ENCODE data around the gene GPX2.

DNA sequence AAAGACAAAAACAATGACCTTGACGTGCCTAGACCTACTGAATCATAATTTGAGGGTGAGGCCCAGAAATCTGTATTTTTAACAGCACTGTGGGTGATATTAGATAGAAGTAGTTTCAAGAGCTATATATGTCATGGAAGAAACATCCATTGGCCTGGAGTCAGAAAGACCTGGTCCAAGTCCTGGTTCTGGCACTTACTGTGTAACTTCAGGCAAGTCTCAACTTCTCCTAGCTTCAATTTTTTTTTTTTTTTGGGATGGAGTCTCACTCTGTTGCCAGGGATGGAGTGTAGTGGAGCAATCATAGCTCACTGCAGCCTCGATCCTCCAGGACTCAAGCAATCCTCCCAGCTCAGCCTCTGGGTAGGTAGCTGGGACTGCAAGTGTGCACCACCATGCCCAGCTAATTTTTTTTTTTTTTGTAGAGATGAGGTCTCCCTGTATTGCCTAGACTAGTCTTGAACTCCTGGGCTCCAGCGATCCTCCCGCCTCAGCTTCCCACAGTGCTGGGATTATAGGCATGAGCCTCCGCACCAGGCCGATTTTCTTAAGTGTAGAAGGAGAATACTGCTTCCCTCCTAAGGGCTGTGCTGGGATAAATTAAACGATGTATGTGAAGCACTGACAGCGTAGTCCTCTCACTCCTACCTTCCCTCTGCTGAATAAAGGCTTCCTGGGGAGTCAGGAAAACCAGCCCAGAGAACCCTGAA is 14.3 kb upstream of the GPX2 start:
- TF ChIP-seq, protein P1, sequence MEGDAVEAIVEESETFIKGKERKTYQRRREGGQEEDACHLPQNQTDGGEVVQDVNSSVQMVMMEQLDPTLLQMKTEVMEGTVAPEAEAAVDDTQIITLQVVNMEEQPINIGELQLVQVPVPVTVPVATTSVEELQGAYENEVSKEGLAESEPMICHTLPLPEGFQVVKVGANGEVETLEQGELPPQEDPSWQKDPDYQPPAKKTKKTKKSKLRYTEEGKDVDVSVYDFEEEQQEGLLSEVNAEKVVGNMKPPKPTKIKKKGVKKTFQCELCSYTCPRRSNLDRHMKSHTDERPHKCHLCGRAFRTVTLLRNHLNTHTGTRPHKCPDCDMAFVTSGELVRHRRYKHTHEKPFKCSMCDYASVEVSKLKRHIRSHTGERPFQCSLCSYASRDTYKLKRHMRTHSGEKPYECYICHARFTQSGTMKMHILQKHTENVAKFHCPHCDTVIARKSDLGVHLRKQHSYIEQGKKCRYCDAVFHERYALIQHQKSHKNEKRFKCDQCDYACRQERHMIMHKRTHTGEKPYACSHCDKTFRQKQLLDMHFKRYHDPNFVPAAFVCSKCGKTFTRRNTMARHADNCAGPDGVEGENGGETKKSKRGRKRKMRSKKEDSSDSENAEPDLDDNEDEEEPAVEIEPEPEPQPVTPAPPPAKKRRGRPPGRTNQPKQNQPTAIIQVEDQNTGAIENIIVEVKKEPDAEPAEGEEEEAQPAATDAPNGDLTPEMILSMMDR (IDR thresholded peaks at IDR 0.05; ENCODE audit: insufficient read depth, low read length), result no peak
- no peak for TF ChIP-seq POLR2AphosphoS5 (IDR thresholded peaks at IDR 0.05; ENCODE audit: low read depth)
- TF ChIP-seq, protein P2, sequence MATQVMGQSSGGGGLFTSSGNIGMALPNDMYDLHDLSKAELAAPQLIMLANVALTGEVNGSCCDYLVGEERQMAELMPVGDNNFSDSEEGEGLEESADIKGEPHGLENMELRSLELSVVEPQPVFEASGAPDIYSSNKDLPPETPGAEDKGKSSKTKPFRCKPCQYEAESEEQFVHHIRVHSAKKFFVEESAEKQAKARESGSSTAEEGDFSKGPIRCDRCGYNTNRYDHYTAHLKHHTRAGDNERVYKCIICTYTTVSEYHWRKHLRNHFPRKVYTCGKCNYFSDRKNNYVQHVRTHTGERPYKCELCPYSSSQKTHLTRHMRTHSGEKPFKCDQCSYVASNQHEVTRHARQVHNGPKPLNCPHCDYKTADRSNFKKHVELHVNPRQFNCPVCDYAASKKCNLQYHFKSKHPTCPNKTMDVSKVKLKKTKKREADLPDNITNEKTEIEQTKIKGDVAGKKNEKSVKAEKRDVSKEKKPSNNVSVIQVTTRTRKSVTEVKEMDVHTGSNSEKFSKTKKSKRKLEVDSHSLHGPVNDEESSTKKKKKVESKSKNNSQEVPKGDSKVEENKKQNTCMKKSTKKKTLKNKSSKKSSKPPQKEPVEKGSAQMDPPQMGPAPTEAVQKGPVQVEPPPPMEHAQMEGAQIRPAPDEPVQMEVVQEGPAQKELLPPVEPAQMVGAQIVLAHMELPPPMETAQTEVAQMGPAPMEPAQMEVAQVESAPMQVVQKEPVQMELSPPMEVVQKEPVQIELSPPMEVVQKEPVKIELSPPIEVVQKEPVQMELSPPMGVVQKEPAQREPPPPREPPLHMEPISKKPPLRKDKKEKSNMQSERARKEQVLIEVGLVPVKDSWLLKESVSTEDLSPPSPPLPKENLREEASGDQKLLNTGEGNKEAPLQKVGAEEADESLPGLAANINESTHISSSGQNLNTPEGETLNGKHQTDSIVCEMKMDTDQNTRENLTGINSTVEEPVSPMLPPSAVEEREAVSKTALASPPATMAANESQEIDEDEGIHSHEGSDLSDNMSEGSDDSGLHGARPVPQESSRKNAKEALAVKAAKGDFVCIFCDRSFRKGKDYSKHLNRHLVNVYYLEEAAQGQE (IDR thresholded peaks at IDR 0.05; ENCODE audit: insufficient replicate concordance, low read depth), result no peak
- no peak for TF ChIP-seq SPI1 (IDR thresholded peaks at IDR 0.05; ENCODE audit: borderline replicate concordance, low read depth)

Measured in HL-60 (cell line).